NCI-H2196 treated with DMSO at 0.1 percent for 48 hours (cell line): Measurements from ENCODE around the gene CMSS1.

Experiments
- DNase-seq: peaks from one replicate; lab custom pipeline; 2025; ENCODE audit not compliant: unreplicated experiment; lab: John Stamatoyannopoulos, UW

Gene CMSS1

GRCh38 chr3:100164743-100165142, 347.1 kb downstream of the CMSS1 start:
- no peak for DNase-seq

- no peak for DNase-seq
Measured at GRCh38 chr3:100165926-100166550, 348.4 kb downstream of the CMSS1 start.

- no peak for DNase-seq
Measured at GRCh38 chr3:100169201-100169920, 351.7 kb downstream of the CMSS1 start.

GRCh38 chr3:100170486-100170885, 352.8 kb downstream of the CMSS1 start:
- no peak for DNase-seq

- DNase-seq = no peak
Measured at GRCh38 chr3:100171211-100171914, 353.7 kb downstream of the CMSS1 start.

GRCh38 chr3:100173961-100174360, 356.3 kb downstream of the CMSS1 start:
- DNase-seq = no peak

- no peak for DNase-seq
Measured at GRCh38 chr3:100175637-100176280, 358.1 kb downstream of the CMSS1 start.

- no peak for DNase-seq
Measured at GRCh38 chr3:100179692-100180349, 362.2 kb downstream of the CMSS1 start.

GRCh38 chr3:100183608-100184125, 366.0 kb downstream of the CMSS1 start:
- DNase-seq = no peak

GRCh38 chr3:100184948-100185570, 367.4 kb downstream of the CMSS1 start:
- DNase-seq = no peak

GRCh38 chr3:100185847-100186246, 368.2 kb downstream of the CMSS1 start:
- no peak for DNase-seq

GRCh38 chr3:100189444-100189964, 371.8 kb downstream of the CMSS1 start:
- DNase-seq = no peak

- no peak for DNase-seq
Measured at GRCh38 chr3:100195375-100195774, 377.7 kb downstream of the CMSS1 start.

- no peak for DNase-seq
Measured at GRCh38 chr3:100197876-100198275, 380.2 kb downstream of the CMSS1 start.

- DNase-seq = no peak
Measured at GRCh38 chr3:100198579-100199269, 381.1 kb downstream of the CMSS1 start.

- no peak for DNase-seq
Measured at GRCh38 chr3:100205171-100205570, 387.5 kb downstream of the CMSS1 start.

- no peak for DNase-seq
Measured at GRCh38 chr3:100206687-100207086, 389.0 kb downstream of the CMSS1 start.

- no peak for DNase-seq
Measured at GRCh38 chr3:100207886-100208285, 390.2 kb downstream of the CMSS1 start.

- DNase-seq = no peak
Measured at GRCh38 chr3:100209169-100209568, 391.5 kb downstream of the CMSS1 start.
